NCI-H1436 (cell line): ENCODE measurements around the gene ACER2.

Source experiments
- DNase-seq: peaks from one replicate; lab custom pipeline; 2025; lab: John Stamatoyannopoulos, UW

The ACER2 gene

DNA sequence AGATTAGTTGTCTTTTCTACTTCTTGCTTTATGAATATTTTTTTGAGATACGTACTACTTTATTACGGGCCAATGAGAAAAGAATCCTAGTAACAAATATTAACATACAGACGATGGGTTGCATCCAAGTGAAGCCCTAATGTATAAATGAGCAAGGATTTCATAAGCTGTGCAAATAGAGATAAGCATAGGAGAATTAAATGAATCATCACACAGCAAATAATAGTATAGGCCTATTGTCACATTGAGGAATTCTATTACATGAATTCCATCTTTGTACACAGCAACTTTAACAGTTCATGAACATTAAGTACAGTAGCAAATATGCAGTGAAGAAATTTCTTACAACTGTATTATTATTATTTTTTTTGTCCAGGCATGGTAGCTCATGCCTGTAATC lies 78.0 kb downstream of the ACER2 start:
- no peak for DNase-seq

DNA sequence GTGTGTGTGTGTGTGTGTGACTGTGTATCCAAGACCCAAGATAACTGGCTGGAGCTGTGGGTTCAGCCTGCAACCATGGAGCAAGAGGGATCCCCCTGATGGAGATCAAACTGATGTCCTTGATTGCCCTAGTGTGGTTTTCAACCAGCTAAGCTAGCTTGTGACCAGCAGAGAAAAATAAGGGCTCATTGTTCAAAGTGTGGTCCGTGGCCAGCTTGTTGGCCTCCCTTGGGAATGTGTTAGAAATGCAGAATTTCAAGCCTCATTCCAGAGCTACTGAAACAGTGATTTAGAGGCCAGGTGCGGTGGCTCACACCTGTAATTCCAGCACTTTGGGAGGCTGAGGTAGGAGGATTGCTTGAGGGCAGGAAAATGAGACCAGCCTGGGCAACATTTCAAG lies 79.9 kb downstream of the ACER2 start:
- no peak for DNase-seq

DNA sequence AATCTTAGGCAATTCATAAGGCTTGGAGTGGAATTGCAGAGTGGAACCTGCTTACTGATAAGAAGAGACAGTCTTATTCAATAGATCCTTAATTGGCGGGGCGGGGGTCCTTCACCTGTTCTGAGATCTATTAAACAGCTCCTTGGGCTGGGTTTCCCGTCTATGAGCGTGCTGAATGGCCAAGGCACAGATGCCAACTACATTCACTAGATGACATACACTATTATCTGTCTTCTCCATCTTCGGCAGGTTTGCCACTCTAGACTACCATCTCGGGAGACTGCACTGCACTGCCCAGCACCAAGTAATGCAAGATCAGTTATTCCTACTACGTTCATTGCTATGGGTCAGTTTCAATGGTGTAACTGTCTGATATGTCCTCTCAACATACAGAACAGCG lies 81.5 kb downstream of the ACER2 start:
- no peak for DNase-seq

DNA sequence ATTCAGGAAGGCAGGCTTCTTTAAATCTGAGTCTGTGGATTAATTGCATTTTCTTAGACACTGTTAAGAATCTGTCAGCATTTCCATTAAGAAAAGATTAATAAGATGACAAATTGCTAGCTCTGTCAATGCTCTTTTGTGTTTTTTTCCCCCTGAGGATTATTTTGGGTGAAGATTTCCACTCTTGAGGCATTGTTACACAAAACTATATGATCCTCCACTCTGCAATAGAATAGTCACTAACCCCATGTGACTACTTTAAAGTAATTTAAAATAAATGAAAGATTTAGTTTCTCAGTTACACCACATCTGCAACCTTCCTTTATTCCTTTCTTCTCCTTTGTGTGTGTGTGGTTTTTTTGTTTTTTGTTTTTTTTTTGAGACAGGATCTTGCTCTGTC lies 82.0 kb downstream of the ACER2 start:
- no peak for DNase-seq

DNA sequence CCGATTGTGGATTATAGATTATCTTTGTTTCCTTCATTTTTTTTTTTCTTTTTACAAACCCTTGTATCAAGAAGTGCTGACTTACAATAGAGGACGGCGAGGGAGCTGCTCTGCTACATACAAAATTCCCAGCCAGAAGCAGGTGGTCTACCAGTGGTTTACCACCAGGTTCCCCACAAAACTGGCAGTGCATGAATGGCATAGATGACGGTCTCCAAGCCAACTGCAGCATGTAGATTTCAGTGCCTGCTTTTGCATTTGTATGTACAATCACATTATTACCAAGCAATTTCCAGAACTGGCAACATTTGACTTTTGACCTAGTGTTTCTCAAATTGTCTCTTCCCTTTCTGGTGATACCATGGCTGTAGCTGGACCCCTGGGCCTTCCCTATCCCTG lies 84.0 kb downstream of the ACER2 start:
- DNase-seq, result no peak

DNA sequence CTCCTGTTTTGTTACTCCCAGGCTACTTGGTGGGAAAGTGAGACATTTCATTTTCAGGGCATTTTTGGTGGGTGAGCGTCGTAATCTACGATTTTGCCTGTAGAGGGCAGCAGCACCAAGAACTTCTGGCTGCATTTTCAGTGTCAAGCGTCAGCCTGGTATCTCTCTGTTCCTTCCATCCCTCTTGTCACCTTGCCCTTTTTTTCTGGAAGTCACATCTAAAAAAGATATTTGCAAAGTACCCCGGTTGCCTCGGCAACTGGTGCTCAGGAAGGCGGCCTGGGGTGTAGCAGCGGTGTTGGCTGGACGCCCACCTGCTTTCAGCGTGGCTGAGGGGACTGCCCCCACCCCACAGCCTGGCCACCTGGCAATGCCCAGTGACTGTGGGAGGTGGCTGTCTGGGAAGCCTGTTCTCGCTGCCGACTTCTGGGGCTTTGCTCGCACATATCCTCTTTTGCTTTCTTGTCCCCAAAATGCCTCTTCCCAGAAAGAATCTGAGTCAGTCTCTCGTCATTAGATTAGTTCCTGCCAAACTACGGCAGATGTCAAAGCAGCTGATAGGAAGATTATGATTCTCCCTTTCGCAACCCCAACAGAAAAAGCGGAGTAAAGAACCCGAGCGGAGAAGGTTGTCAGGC lies 84.5 kb downstream of the ACER2 start:
- DNase-seq, result peak; percentile 45

DNA sequence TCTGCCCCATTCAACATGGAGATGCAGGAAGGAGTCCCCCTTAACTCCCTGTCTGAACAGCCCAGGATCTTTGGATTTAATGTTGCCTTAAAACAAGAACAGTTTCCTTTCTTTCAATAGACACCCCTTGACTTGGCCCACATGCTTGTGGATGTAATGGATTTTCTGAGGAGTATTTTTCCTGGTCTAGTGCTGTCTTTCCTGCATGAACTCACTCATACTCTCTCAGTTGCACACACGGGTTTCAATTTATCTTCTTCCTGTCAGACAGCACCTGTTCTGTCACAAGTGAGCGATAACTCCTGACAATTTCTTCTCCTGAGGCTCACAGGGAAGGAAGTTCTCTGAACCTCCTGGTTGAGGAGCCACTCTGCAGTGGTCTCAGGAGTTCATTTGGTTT lies 85.1 kb downstream of the ACER2 start:
- DNase-seq, result no peak

DNA sequence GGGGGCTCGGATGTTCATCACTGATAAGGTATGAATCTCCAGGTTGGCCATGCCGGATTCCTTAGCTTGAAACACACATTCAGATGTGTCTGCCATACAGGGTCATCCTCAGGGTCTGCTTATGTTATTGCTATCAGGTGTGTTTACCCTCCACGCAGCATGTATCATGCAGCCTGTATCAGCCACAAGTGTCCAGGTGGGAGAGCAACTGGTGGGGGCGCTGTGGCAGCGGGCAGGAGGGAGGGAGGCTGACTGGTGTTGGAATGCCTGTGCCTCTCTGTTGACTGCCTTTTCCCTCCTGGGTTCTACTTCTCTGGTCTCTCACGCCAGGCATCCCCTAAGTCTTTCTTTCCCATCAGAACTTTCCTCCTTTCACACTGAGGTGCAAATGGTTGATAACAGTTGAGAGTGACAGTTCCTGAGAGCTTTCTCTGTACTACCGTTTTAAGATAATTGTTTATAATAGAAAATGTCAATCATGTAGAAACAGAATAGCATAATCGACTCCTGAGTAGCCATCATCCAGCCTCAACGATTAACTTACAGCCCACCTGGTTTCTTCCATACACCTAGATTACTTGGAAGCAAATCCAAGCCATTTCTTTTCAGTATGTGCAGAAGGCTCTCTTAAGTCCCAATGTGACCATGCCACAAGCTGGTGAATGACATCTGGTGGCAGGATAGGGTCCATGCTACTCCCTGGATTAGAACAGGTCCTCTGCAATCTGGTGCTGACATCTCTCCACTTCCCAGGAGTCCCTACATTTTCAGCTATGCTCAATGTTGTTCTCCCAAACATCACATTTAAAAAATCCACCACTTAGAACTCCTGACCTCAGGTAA lies 86.6 kb downstream of the ACER2 start:
- no peak for DNase-seq

DNA sequence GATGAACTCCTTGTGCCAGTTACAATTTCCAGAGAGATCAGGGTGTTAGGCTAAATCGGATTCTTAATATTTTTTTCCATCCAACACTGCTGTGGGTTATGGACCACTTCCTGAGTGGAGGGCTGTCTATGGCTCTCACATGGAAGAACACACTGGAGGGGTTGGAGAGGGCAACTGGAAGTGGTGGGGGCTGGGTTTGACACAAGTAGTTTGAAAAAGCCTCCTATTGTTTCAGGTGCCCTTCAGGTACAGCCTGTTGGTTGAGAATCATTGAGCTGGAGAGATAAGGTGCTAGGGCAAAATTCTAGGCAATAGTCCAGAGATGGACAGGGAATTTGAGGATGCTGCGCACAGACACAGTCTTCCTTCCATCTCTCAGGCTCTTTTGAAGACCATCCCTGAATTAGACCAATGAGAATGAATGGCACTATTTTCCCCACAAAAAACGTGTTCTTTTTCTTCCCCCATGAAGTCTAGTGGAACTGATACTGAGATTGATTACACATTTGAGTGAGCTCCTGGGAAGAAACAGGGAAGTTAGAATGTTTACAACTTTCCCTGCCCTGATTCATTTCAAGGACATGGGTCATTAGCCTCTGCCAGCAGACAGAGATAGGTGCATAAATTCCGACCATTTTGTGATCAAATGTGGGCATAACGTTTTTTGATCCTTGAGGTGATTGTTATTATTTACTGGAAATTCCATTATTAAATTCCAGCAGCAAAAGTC lies 87.7 kb downstream of the ACER2 start:
- no peak for DNase-seq

DNA sequence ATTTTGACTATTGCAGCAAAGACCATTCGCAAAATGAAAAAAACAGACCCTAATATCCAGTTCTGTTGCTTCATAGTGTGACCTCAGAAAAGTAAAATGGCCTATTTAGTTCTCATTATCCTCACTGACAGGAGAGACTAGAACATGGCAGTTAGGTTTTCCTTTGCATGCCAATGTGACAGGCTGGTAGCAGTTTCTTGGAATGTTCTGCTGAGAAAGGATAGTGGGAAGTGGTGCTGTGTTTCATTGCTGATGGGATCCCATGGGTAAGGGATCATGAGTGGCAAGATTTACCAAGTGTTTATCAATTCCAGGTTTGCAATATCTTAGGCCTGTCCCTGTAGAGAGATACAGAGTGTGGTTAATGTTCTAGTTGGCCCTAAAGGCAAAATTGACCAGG lies 88.5 kb downstream of the ACER2 start:
- DNase-seq, result no peak

DNA sequence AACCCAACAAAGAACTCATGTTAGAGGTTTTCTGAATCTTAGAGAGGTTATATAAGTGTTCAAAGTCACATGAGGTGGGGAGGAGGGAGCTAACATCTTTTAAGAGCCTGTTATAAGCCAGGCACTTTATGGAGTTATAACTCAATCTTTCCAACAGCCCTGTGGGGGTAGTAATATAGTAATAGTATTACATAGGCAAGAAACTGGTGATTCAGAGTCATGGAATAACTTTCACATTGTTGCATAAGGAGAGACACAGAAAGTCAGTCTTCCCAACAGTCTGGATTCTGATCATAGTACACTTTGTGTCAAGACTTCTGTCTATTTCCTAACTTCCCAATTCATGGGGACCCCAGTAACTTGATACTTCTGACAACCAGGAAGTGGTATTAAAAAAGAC lies 89.2 kb downstream of the ACER2 start:
- no peak for DNase-seq
